ENCODE results near the gene JAKMIP2.
"Not testable (repeated sequence)": the region's sequence is repeated elsewhere in the genome, so short reads cannot be mapped to it uniquely, and the experiment has no call there.

Gene JAKMIP2

GRCh38 chr5:147601652-147602051 is 180.9 kb downstream of the JAKMIP2 start:
- TF ChIP-seq, protein P1, sequence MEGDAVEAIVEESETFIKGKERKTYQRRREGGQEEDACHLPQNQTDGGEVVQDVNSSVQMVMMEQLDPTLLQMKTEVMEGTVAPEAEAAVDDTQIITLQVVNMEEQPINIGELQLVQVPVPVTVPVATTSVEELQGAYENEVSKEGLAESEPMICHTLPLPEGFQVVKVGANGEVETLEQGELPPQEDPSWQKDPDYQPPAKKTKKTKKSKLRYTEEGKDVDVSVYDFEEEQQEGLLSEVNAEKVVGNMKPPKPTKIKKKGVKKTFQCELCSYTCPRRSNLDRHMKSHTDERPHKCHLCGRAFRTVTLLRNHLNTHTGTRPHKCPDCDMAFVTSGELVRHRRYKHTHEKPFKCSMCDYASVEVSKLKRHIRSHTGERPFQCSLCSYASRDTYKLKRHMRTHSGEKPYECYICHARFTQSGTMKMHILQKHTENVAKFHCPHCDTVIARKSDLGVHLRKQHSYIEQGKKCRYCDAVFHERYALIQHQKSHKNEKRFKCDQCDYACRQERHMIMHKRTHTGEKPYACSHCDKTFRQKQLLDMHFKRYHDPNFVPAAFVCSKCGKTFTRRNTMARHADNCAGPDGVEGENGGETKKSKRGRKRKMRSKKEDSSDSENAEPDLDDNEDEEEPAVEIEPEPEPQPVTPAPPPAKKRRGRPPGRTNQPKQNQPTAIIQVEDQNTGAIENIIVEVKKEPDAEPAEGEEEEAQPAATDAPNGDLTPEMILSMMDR (IDR thresholded peaks at IDR 0.05; ENCODE audit: extremely low read depth, insufficient read depth, missing control alignments): no peak
- DNase-seq (ENCODE audit: low spot score): no peak
- in situ Hi-C loops (cut with MboI; ENCODE audit: low pct_unique_long_range_greater_than_20kb, low sequenced_read_pairs, unreplicated experiment): no loop called here

DNA sequence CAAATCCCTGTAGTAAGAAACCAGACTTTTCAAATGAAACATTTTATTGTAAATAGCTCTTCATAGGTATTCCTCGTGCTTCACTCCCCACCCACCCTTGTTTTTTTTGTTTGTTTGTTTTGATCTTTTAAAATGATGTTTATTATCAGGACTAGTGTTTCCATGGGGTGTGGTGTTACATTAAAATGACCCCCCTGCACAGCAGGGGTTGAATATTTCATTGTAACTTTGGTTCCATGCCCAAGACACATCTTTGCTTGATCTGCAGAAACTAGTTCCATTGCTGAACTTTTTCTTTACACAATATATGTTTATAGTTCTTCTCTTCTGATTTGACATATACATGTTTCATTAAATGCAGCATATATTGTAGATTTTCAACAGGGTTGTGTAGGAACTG is 191.4 kb downstream of the JAKMIP2 start:
- TF ChIP-seq, protein P1 (IDR thresholded peaks at IDR 0.05; ENCODE audit: extremely low read depth, insufficient read depth, missing control alignments): no peak
- no peak for DNase-seq (ENCODE audit: low spot score)
- in situ Hi-C loops (cut with MboI; ENCODE audit: low pct_unique_long_range_greater_than_20kb, low sequenced_read_pairs, unreplicated experiment): no loop called here

DNA sequence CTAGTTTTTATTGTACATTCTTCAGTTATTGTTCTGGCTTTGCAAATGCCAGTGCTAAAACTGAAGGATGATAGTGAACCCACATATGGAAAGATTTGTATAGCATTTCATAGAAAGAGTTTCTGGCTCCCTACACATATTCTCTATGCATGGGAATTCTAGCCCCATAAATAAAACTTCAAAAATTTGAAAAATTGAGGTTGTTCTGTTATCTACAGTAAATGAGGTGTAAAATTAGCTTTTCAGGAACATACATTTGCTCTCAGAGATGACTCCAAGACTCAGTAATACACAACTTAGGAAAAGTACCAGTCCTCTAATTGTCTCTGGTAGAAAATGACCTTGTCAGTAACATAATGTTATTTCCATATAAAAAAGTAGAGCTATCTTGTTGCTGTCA is 192.4 kb downstream of the JAKMIP2 start:
- DNase-seq (ENCODE audit: low spot score): no peak
- TF ChIP-seq, protein P1 (IDR thresholded peaks at IDR 0.05; ENCODE audit: extremely low read depth, insufficient read depth, missing control alignments): no peak
- in situ Hi-C loops (cut with MboI; ENCODE audit: low pct_unique_long_range_greater_than_20kb, low sequenced_read_pairs, unreplicated experiment): no loop called here

DNA sequence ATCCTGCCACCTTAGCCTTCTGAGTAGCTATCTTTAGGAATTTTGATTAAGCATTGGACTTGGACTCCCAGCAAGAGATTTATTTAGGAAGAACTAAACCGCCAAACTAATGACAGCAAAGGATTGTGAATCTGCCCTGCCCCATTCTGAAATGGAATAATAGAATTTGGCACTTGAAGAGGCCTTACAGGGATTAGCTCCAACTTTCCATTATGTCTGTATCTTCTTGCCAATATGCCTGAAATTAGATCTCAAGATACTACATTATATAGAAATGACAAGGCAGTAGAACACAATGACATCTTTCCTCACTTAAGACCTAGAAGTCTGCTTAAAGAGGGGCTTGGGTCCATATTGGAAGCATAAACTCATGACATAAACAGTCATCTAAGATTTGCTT is 195.7 kb downstream of the JAKMIP2 start:
- TF ChIP-seq, protein P1 (IDR thresholded peaks at IDR 0.05; ENCODE audit: extremely low read depth, insufficient read depth, missing control alignments): no peak
- in situ Hi-C loops (cut with MboI; ENCODE audit: low pct_unique_long_range_greater_than_20kb, low sequenced_read_pairs, unreplicated experiment): no loop called here
- DNase-seq (ENCODE audit: low spot score): no peak

- DNase-seq (ENCODE audit: low spot score): no peak
- in situ Hi-C loops (cut with MboI; ENCODE audit: low pct_unique_long_range_greater_than_20kb, low sequenced_read_pairs, unreplicated experiment): no loop called here
- TF ChIP-seq, protein P1 (IDR thresholded peaks at IDR 0.05; ENCODE audit: extremely low read depth, insufficient read depth, missing control alignments): no peak
Observed at GRCh38 chr5:147586221-147586620, 196.3 kb downstream of the JAKMIP2 start.

DNA sequence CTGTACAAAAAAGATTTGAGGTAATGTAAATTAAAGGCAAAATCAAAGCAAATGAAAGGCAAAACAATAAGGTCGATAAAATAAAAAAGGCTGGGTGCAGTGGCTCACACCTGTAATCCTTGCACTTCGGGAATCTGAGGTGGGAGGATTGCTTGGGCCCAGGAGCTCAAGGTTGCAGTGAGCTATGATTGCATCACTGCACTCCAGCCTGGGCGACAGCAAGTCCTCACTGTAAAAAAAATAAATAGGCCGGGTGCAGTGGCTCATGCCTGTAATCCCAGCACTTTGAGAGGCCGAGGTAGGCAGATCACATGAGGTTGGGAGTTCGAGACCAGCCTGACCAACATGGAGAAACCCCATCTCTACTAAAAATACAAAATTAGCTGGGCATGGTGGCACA is 200.3 kb downstream of the JAKMIP2 start:
- DNase-seq (ENCODE audit: low spot score); in situ Hi-C loops (cut with MboI; ENCODE audit: low pct_unique_long_range_greater_than_20kb, low sequenced_read_pairs, unreplicated experiment): not testable (repeated sequence)

DNA sequence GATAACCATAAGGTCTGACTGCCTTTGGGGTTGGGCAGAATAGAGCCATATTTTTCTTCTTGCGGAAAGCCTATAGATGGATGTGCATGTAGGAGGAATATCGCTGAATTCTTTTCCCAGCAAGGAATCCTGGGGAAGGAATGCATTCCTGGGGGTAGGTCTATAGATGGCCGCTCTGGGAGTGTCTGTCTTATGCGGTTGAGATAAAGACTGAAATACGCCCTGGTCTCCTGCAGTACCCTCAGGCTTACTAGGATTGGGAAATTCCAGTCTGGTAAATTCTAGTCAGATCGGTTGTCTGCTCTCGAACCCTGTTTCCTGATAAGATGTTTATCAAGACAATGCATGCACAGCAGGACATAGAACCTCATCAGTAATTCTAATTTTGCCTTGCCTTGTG is 202.1 kb downstream of the JAKMIP2 start:
- in situ Hi-C loops (cut with MboI; ENCODE audit: low pct_unique_long_range_greater_than_20kb, low sequenced_read_pairs, unreplicated experiment): not testable (repeated sequence)

More for the DNA sequence above, 202.1 kb downstream of the JAKMIP2 start:
- DNase-seq (ENCODE audit: low spot score): not testable (repeated sequence)
